H1 (cell line): ENCODE data around the gene CCDC63. TPM values are rescaled to one million over a fixed set of nuclear protein-coding genes. Genes with fewer than 3 reads are reported as not detected.

Experiments used
- CTCF ChIA-PET: fragments of 300-600 bp; sonication (Branson Sonifier 250); formaldehyde crosslinking; loops from one replicate; lab custom pipeline; 2021; ENCODE audit not compliant: partially characterized antibody; lab: Charles Lee
- POLR2A ChIA-PET: fragments of 300-600 bp; sonication (Branson Sonifier 250); formaldehyde crosslinking; loops from one replicate; lab custom pipeline; 2021; ENCODE audit warnings: inconsistent platforms; ENCODE audit not compliant: partially characterized antibody; lab: Charles Lee
- DNase-seq, 2 experiments: peaks; one replicate each; pipeline versions ENCODE4 v3.0.0 to v3.0.0-alpha.2; 2010 to 2022; ENCODE audit warnings: low spot score in 2 of 2, low read depth in 1 of 2, mixed read lengths in 1 of 2
- FAIRE-seq: peaks from 2 replicates; lab custom pipeline; 2011; peaks lifted over from hg19 to GRCh38; lab: Jason Lieb, UNC
- H2AFZ ChIP-seq: 2 replicates; pipeline ENCODE4 v1.8.1; 2012; ENCODE audit warnings: low read length, inconsistent platforms
- H2AK5ac ChIP-seq: 2 replicates; pipeline ENCODE4 v1.6.1; 2013; ENCODE audit warnings: low read depth, low read length
- H2BK120ac ChIP-seq: replicated peaks from 2 replicates; pipeline ENCODE3; 2013; ENCODE audit warnings: low read depth, low read length, inconsistent platforms
- H2BK12ac ChIP-seq: 2 replicates; pipeline ENCODE4 v1.6.1; 2013; ENCODE audit warnings: low read depth, low read length
- H2BK15ac ChIP-seq: 2 replicates; pipeline ENCODE4 v1.6.1; 2013; ENCODE audit warnings: low read length
- H2BK20ac ChIP-seq: 2 replicates; pipeline ENCODE4 v1.6.1; 2013; ENCODE audit warnings: low read length
- H2BK5ac ChIP-seq: 2 replicates; pipeline ENCODE4 v1.6.1; 2013; ENCODE audit warnings: low read depth, low read length
- H3K14ac ChIP-seq: 2 replicates; pipeline ENCODE4 v1.6.1; 2013; ENCODE audit warnings: inconsistent platforms; ENCODE audit not compliant: insufficient read length
- H3K18ac ChIP-seq: 2 replicates; pipeline ENCODE4 v1.6.1; 2013; ENCODE audit warnings: low read length; ENCODE audit errors: extremely low read depth
- H3K23ac ChIP-seq: 2 replicates; pipeline ENCODE4 v1.6.1; 2013; ENCODE audit warnings: inconsistent platforms; ENCODE audit not compliant: insufficient read length
- H3K23me2 ChIP-seq: 2 replicates; pipeline ENCODE4 v1.6.1; 2013; ENCODE audit warnings: low read depth, low read length
- H3K27ac ChIP-seq: 2 replicates; pipeline ENCODE4 v1.6.1; 2011; ENCODE audit warnings: low read depth, low read length, inconsistent platforms
- H3K27me3 ChIP-seq, 4 experiments: replicated peaks in 1 of 4; 1 replicate in 1 of 4; 2 replicates in 3 of 4; pipeline versions ENCODE4 v1.6.1 to v1.8.1; 2011 to 2013; ENCODE audit warnings: low read length in 3 of 4, mild to moderate bottlenecking in 3 of 4, inconsistent platforms in 2 of 4, mixed read lengths in 2 of 4, moderate library complexity in 1 of 4; ENCODE audit not compliant: control insufficient read depth in 3 of 4, insufficient read depth in 3 of 4; ENCODE audit errors: extremely low read depth in 1 of 4
- H3K36me3 ChIP-seq, 4 experiments: 2 replicates each; pipeline versions ENCODE4 v1.6.1 to v1.8.1; 2011 to 2013; ENCODE audit warnings: mild to moderate bottlenecking in 4 of 4, low read length in 3 of 4, moderate library complexity in 2 of 4, control low read depth in 1 of 4, inconsistent platforms in 1 of 4; ENCODE audit not compliant: insufficient read depth in 4 of 4, control insufficient read depth in 2 of 4
- H3K4ac ChIP-seq: replicated peaks from 2 replicates; pipeline ENCODE3; 2013; ENCODE audit warnings: low read length, low read depth, mixed read lengths, inconsistent platforms; ENCODE audit not compliant: insufficient read length
- H3K4me1 ChIP-seq, 4 experiments: replicated peaks in 1 of 4; 1 replicate in 1 of 4; 2 replicates in 3 of 4; pipeline versions ENCODE4 v1.6.1 to v1.8.1; 2011 to 2013; ENCODE audit warnings: low read length in 3 of 4, inconsistent platforms in 2 of 4, mixed read lengths in 1 of 4; ENCODE audit not compliant: insufficient read depth in 4 of 4, control insufficient read depth in 3 of 4
- H3K4me2 ChIP-seq, 2 experiments: 2 replicates each; pipeline versions ENCODE4 v1.6.1 to v1.8.1; 2011 to 2013; ENCODE audit warnings: low read depth in 2 of 2, low read length in 2 of 2, control low read depth in 1 of 2, inconsistent platforms in 1 of 2, mild to moderate bottlenecking in 1 of 2; ENCODE audit not compliant: insufficient read depth in 1 of 2
- H3K4me3 ChIP-seq, 4 experiments: fragments of 200-600, 300-600 bp in 1 of 4; sonication (generic), shearing (Covaris generic), sonication (Bioruptor Twin) in 1 of 4; 2 replicates each; pipeline versions ENCODE4 v1.5.1 to v1.8.1; 2011 to 2016; ENCODE audit warnings: low read length in 4 of 4, low read depth in 3 of 4, control low read depth in 2 of 4, inconsistent platforms in 2 of 4, mild to moderate bottlenecking in 2 of 4, mixed read lengths in 1 of 4, moderate library complexity in 1 of 4; ENCODE audit not compliant: insufficient read depth in 2 of 4; ENCODE audit errors: extremely low read depth in 1 of 4
- H3K56ac ChIP-seq: replicated peaks from 2 replicates; pipeline ENCODE3; 2013; ENCODE audit warnings: low read depth, mild to moderate bottlenecking, mixed read lengths, low read length, inconsistent platforms; ENCODE audit not compliant: insufficient read length
- H3K79me1 ChIP-seq: 2 replicates; pipeline ENCODE4 v1.6.1; 2013; ENCODE audit warnings: low read depth, low read length, control low read depth
- H3K79me2 ChIP-seq, 2 experiments: 2 replicates each; pipeline versions ENCODE4 v1.6.1 to v1.8.1; 2012 to 2013; ENCODE audit warnings: low read length in 2 of 2, mild to moderate bottlenecking in 2 of 2, inconsistent platforms in 1 of 2; ENCODE audit not compliant: insufficient read depth in 2 of 2, control insufficient read depth in 1 of 2
- H3K9ac ChIP-seq, 4 experiments: replicated peaks in 1 of 4; 1 replicate in 1 of 4; 2 replicates in 3 of 4; pipeline versions ENCODE4 v1.6.1 to v1.8.1; 2011 to 2013; ENCODE audit warnings: low read depth in 3 of 4, low read length in 3 of 4, control low read depth in 2 of 4, mild to moderate bottlenecking in 2 of 4, moderate library complexity in 2 of 4, inconsistent platforms in 1 of 4; ENCODE audit errors: extremely low read depth in 1 of 4
- H3K9me3 ChIP-seq, 2 experiments: 2 replicates each; pipeline versions ENCODE4 v1.6.1 to v1.8.1; 2012 to 2013; ENCODE audit warnings: mild to moderate bottlenecking in 2 of 2, moderate library complexity in 2 of 2, control low read depth in 1 of 2, inconsistent platforms in 1 of 2, low read depth in 1 of 2, low read length in 1 of 2, mixed read lengths in 1 of 2; ENCODE audit not compliant: insufficient read depth in 2 of 2
- H4K20me1 ChIP-seq, 2 experiments: replicated peaks in 1 of 2; 2 replicates each; pipeline versions ENCODE3 to v1.8.1; 2011 to 2013; ENCODE audit warnings: inconsistent platforms in 2 of 2, low read length in 2 of 2, mild to moderate bottlenecking in 1 of 2; ENCODE audit not compliant: insufficient read depth in 2 of 2, control insufficient read depth in 1 of 2
- H4K5ac ChIP-seq: 2 replicates; pipeline ENCODE4 v1.6.1; 2013; ENCODE audit warnings: low read length, low read depth, mixed read lengths, inconsistent platforms; ENCODE audit not compliant: insufficient read length
- H4K8ac ChIP-seq: 2 replicates; pipeline ENCODE4 v1.8.0; 2013; ENCODE audit warnings: mild to moderate bottlenecking, moderate library complexity, low read length, inconsistent platforms; ENCODE audit not compliant: insufficient read depth; ENCODE audit errors: extremely low read depth
- H4K91ac ChIP-seq: replicated peaks from 2 replicates; pipeline ENCODE3; 2013; ENCODE audit warnings: low read length, mixed read lengths, inconsistent platforms; ENCODE audit not compliant: insufficient read length
- FOSL1 ChIP-seq: IDR thresholded peaks from 2 replicates; pipeline ENCODE4 v1.6.1; 2011; ENCODE audit warnings: mild to moderate bottlenecking, low read depth, low read length, moderate library complexity; ENCODE audit not compliant: insufficient read depth
- SRF ChIP-seq: IDR thresholded peaks from 2 replicates; pipeline ENCODE4 v1.6.1; 2011; ENCODE audit warnings: mild to moderate bottlenecking, low read depth, low read length, moderate library complexity
- WGBS, 2 experiments: shearing (Covaris generic) in 1 of 2; methylation state at CpG; one replicate each; pipeline versions ENCODE4 v1.1.6 to v1.1.7; 2013 to 2015; ENCODE audit warnings: low lambda C conversion rate in 2 of 2, mixed read lengths in 2 of 2, inconsistent platforms in 1 of 2, low coverage in 1 of 2, missing lambda C conversion rate in 1 of 2; ENCODE audit not compliant: insufficient replicate concordance in 2 of 2, insufficient coverage in 1 of 2, insufficient read length in 1 of 2; ENCODE audit errors: extremely low coverage in 1 of 2, missing lambda C conversion rate in 1 of 2; 5-methylcytosine and 5-hydroxymethylcytosine counted together
- polyA plus RNA-seq, 7 experiments: library from polyadenylated mRNA; depleted of rRNA in 3 of 7; stranded (reverse) in 5 of 7; unstranded in 2 of 7; fragments of >200 nt in 5 of 7; fragments of 200-250 nt in 2 of 7; gene quantifications; 1 replicate in 5 of 7; 2 replicates in 1 of 7; 4 replicates in 1 of 7; pipeline versions ENCODE4 v1.2.1 to v1.2.3, GENCODE V29; 2011 to 2013; ENCODE audit warnings: missing spikeins in 2 of 7, mixed read lengths in 2 of 7
- total RNA-seq: library from RNA; stranded (reverse); fragmentation: NEBNext Ultra II Directional; extraction: Animal tissue kit (Norgen Biotek cat#: 25700); gene quantifications from 2 replicates; pipeline ENCODE4 v1.2.1, GENCODE V29; 2021

The CCDC63 gene
- total and polyA plus RNA-seq, 2 of the 8 experiments (the other 6 are each of a cell fraction or from before 2014, with no cell fraction given) = 0.42 to 0.93 TPM

GRCh38 chr12:110856542-110856941, 9.8 kb downstream of the CCDC63 start:
- Histone ChIP-seq H3K4me1 (peaks cover 0 to 19% (median 5%) of the 10 kb centered on the region in 4 experiments; a peak in 5 of 7 replicates), H3K79me2 (no peaks in the 10 kb centered on the region), H3K18ac (no peak overlapping the region), H2BK12ac (no peak overlapping the region), H3K4me3 (no peak overlapping the region), H3K9me3 (no peaks in the 10 kb centered on the region), H3K27ac (no peak overlapping the region), H3K4me2 (no peak overlapping the region), H3K23ac (no peak overlapping the region), H3K56ac (no peak overlapping the region), H3K23me2 (no peaks in the 10 kb centered on the region), H2BK15ac (no peak overlapping the region), H3K14ac (no peak overlapping the region), H3K9ac (no peak overlapping the region), H4K91ac (no peak overlapping the region), H2BK120ac (no peak overlapping the region), H3K4ac (no peak overlapping the region), H4K8ac (no peak overlapping the region), H2AK5ac (no peak overlapping the region), H2BK20ac (no peak overlapping the region), H2AFZ (no peak overlapping the region), H2BK5ac (no peak overlapping the region), H4K5ac (no peak overlapping the region), H3K79me1 (no peaks in the 10 kb centered on the region), H4K20me1 (no peaks in the 10 kb centered on the region), H3K36me3 (no peaks in the 10 kb centered on the region), H3K27me3 (no peaks in the 10 kb centered on the region; a peak in 1 of 7 replicates)
- FAIRE-seq (no peak), DNase-seq (no peak)
- 95% methylated on average over 4 of the region's 4 CpGs; no CpG with 5 or more reads in 1 of the 2 experiments for whole genome bisulfite sequencing, 2 experiments
- ChIA-PET POLR2A (interaction anchor here (1.7 kb wide), 1 partner anchor 10 kb away, joined by 6 read pairs; the partner anchor contains the start of gene CCDC63), CTCF (interaction anchor here (1.7 kb wide), 1 partner anchor 28 kb away, joined by 4 read pairs; no protein-coding TSS in a partner anchor)
- TF ChIP-seq SRF (no peak), FOSL1 (no peak)
